A673 (cell line): ENCODE results near the gene ZSCAN20. TPM values are rescaled to one million over a fixed set of nuclear protein-coding genes. Genes with fewer than 3 reads are reported as not detected.

ENCODE experiments used
- BruUV-seq: library from RNA; stranded (reverse); fragments of 400-500 nt; replicated peaks from 2 replicates; lab custom pipeline; 2021; lab: Mats Ljungman, UMichigan
- CTCF ChIA-PET: fragments of 300-600 bp; sonication (Branson Sonifier 250); formaldehyde crosslinking; loops from one replicate; lab custom pipeline; 2022; ENCODE audit warnings: antibody characterized with exemption; lab: Charles Lee
- POLR2A ChIA-PET: fragments of 300-600 bp; sonication (Branson Sonifier 250); formaldehyde crosslinking; loops from one replicate; lab custom pipeline; 2022; ENCODE audit warnings: antibody characterized with exemption; ENCODE audit not compliant: low non-redundant PET; lab: Charles Lee
- DNase-seq: peaks from one replicate; pipeline ENCODE4 v3.0.0-alpha.2; 2015; ENCODE audit warnings: low spot score
- H3K27ac ChIP-seq: fragments of 200-600 bp; sonication (generic); 2 replicates; pipeline ENCODE4 v1.5.1; 2016; ENCODE audit warnings: mixed run types, low read depth, mild to moderate bottlenecking, mixed read lengths, antibody characterized with exemption, low read length; ENCODE audit not compliant: poor library complexity, severe bottlenecking
- H3K27me3 ChIP-seq: fragments of 200-600 bp; sonication (generic); replicated peaks from 2 replicates; pipeline ENCODE4 v1.6.1; 2017; ENCODE audit warnings: mixed run types, low read depth, mild to moderate bottlenecking, mixed read lengths, antibody characterized with exemption, low read length; ENCODE audit not compliant: insufficient read depth, poor library complexity
- H3K36me3 ChIP-seq: fragments of 200-600 bp; sonication (generic); 2 replicates; pipeline ENCODE4 v1.6.1; 2016; ENCODE audit warnings: mixed run types, mild to moderate bottlenecking, mixed read lengths, antibody characterized with exemption, low read length; ENCODE audit not compliant: insufficient read depth, poor library complexity, severe bottlenecking
- H3K4me1 ChIP-seq: fragments of 200-600 bp; sonication (generic); 2 replicates; pipeline ENCODE4 v1.6.1; 2017; ENCODE audit warnings: mixed run types, mild to moderate bottlenecking, mixed read lengths, antibody characterized with exemption, low read length; ENCODE audit not compliant: insufficient read depth, poor library complexity, severe bottlenecking
- H3K4me3 ChIP-seq: fragments of 200-600 bp; sonication (generic); 2 replicates; pipeline ENCODE4 v1.5.1; 2016; ENCODE audit warnings: low read depth, mixed run types, mild to moderate bottlenecking, mixed read lengths, low read length; ENCODE audit not compliant: poor library complexity, severe bottlenecking
- H3K9me3 ChIP-seq: fragments of 200-600 bp; sonication (generic); 2 replicates; pipeline ENCODE4 v1.6.1; 2016; ENCODE audit warnings: mixed run types, low read depth, mild to moderate bottlenecking, mixed read lengths, antibody characterized with exemption, low read length; ENCODE audit not compliant: poor library complexity, severe bottlenecking
- CTCF ChIP-seq: fragments of 300-800, 200-600 bp; sonication (generic); conservative IDR thresholded peaks from 2 replicates; pipeline ENCODE4 v1.5.1; 2017; ENCODE audit warnings: low read depth, mild to moderate bottlenecking, antibody characterized with exemption, low read length, moderate library complexity, mixed read lengths
- EZH2 ChIP-seq: fragments of 200-600 bp; sonication (generic); IDR thresholded peaks from 2 replicates; pipeline ENCODE4 v1.6.1; 2017; ENCODE audit warnings: borderline replicate concordance, low read depth, mild to moderate bottlenecking, mixed read lengths, antibody characterized with exemption, low read length; ENCODE audit not compliant: poor library complexity, severe bottlenecking
- intact Hi-C: fragments of 100-400 bp; cut with micrococcal nuclease; formaldehyde crosslinking; loops from one replicate; pipeline ENCODE4 v1.10.0; 2022; ENCODE audit not compliant: unreplicated experiment
- total RNA-seq: library from RNA; stranded (reverse); gene quantifications from 2 replicates; pipeline ENCODE4 v1.2.3, GENCODE V29; 2021

ZSCAN20 gene
- total RNA-seq, 1 experiment from 2014 or later = 4.5 TPM

GRCh38 chr1:33466159-33466558 lies 6.3 kb upstream of the ZSCAN20 start:
- no peaks in the 10 kb centered on the region for H3K27me3 ChIP-seq
- no peaks in the 10 kb centered on the region for H3K9me3 ChIP-seq
- peaks cover 4% of the 10 kb centered on the region for H3K4me1 ChIP-seq
- no peak overlapping the region for H3K27ac ChIP-seq
- BruUV-seq = no TSS peak
- no peak for DNase-seq
- ChIA-PET CTCF (no interaction called here), POLR2A (no interaction called here)
- TF ChIP-seq CTCF (no peak), EZH2 (no peak)
- intact Hi-C loops = no loop called here
- no peaks in the 10 kb centered on the region for H3K36me3 ChIP-seq
- H3K4me3 ChIP-seq = no peak overlapping the region

DNA sequence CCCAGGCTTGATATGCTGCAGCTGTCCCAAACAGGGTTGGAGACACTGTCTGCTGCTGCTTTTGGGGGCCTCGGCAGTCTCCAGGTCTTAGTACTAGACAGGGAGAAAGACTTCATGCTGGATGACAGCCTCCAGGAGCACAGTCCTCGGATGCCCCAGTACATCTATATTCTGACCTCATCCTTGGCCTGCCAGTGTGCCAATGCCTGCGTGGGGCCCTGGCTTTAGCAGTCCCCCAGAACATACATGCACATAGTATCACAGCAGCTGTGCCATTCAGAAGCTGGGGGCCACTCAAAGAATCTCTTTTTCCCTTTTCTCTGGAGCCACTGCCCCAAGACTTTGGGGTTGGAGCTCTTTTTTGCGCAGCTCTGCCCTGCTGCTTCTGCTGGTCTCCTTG lies 4.4 kb upstream of the ZSCAN20 start:
- Histone ChIP-seq H3K36me3 (no peaks in the 10 kb centered on the region), H3K9me3 (no peaks in the 10 kb centered on the region), H3K4me3 (no peak overlapping the region), H3K27me3 (no peaks in the 10 kb centered on the region), H3K4me1 (peaks cover 11% of the 10 kb centered on the region), H3K27ac (no peak overlapping the region)
- POLR2A ChIA-PET = no interaction called here
- intact Hi-C loops = no loop called here
- BruUV-seq = no TSS peak
- CTCF ChIA-PET = interaction anchor here (2.1 kb wide), 1 partner anchor 173 kb away, joined by 10 read pairs; no protein-coding TSS in a partner anchor
- DNase-seq = no peak
- TF ChIP-seq EZH2 (no peak), CTCF (no peak)

DNA sequence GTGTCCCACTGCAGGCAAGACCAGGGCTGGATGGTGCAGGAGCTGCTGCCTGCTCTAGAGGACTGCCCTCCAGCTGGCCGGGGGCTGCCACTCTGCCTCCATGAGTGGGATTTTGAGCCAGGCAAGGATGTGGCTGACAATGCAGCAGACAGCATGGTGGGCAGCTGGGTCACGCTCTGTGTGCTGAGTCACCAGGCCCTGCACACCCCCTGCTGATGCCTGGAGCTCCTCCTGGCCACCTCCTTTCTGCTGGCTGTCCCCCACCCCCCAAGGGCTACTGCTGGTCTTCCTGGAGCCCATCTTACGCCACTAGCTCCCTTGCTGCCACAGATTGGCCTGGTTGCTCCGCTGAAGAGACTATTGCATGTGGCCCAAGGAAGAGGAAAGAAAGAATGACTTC lies 3.9 kb upstream of the ZSCAN20 start:
- intact Hi-C loops = no loop called here
- H3K4me1 ChIP-seq = peaks cover 12% of the 10 kb centered on the region
- H3K36me3 ChIP-seq = no peaks in the 10 kb centered on the region
- POLR2A ChIA-PET = no interaction called here
- no TSS peak for BruUV-seq
- TF ChIP-seq CTCF (no peak), EZH2 (no peak)
- CTCF ChIA-PET = interaction anchor here (2.1 kb wide), 1 partner anchor 173 kb away, joined by 10 read pairs; no protein-coding TSS in a partner anchor
- no peaks in the 10 kb centered on the region for H3K27me3 ChIP-seq
- H3K27ac ChIP-seq = no peak overlapping the region
- no peak overlapping the region for H3K4me3 ChIP-seq
- H3K9me3 ChIP-seq = no peaks in the 10 kb centered on the region
- DNase-seq = no peak
